ENCODE results near the gene DNAJC19.
"Not testable (repeated sequence)": the region's sequence is repeated elsewhere in the genome, so short reads cannot be mapped to it uniquely, and the experiment has no call there.

The DNAJC19 gene

GRCh38 chr3:180989291-180990163, at the start of gene DNAJC19:
Gene DNAJC19, minus strand, starts transcription at chr3:180989736. Its CDS starts 134 bp downstream, at chr3:180989602.
- DNase-seq = peak; percentile 99

- DNase-seq = no peak
Measured at GRCh38 chr3:181030948-181031347, 41.4 kb upstream of the DNAJC19 start.

DNA sequence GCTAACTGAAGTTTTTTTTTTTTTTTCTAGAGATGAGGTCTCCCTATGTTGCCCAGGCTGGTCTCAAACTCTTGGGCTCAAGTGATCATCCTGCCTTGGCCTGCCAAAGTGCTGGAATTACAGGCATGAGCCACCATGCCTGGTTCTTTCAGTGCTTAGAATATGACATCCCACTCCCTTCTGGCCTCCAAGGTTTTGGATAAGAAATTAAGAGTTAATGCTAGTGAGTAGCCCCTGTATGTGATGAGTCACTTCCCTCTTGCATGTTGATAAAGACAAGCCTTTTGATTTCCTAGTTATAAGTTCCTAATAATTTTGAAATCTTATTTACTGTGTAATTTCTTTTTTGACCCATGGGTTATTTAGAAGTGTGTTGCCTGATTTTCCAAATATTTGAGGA, 35.7 kb upstream of the DNAJC19 start:
- no peak for DNase-seq

DNA sequence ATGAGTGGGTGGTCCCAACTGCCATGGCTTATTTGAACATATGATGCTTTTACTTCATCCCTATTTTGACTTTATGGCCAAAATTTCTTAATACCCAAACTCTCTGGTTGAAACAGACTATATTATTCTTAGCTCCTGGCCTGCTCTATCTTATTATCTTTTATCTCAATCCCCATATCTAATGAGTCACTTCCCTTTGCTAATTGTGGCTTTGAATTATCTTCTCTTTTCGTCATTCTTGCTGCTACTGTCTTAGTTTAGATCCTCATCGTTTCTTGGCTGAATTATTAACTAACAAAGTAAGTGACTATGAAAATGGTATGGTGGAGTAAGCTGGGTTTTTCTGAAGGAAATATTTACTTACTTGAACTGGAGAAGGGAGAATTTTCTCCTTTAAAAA, 28.2 kb upstream of the DNAJC19 start:
- no peak for DNase-seq

- no peak for DNase-seq
Measured at GRCh38 chr3:181009225-181009624, 19.7 kb upstream of the DNAJC19 start.

DNA sequence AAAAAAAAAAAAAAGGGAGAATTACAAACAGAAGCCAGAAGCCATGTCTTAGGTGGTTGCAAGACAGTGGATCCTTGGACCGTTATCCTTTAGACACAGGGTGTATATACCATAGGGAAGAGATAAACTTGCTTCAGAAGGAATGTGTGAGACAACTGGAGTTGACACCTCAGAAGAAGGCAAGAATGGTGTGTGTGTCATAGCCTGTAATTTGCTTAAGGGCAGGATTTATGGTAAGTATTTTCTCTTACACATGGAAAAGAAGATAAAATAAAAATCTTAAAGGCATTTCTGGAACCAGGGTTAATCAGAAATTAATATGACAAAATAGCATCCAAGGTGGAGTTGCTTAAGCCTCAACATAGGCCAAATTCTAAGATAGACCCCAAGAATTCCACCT, 19.3 kb upstream of the DNAJC19 start:
- DNase-seq = no peak

- DNase-seq = no peak
Measured at GRCh38 chr3:181007262-181007661, 17.7 kb upstream of the DNAJC19 start.

DNA sequence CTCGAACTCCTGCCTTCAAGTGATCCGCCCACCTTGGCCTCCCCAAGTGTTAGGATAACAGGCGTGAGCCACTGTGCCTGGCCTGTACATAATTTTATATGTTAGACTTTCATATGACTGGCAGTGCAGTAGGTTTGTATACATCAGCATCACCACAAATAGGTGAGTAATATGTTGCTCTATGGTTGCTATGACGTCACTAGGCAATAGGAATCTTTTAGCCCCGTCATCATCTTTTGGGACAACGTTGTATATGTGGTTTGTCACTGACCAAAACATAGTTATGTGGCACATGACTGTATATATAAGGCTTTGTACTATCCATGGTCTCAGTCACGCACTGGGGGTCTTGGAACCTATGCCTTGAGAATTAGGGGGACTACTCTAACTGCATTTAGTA, 17.0 kb upstream of the DNAJC19 start:
- DNase-seq = no peak

GRCh38 chr3:181003469-181003868, 13.9 kb upstream of the DNAJC19 start:
- DNase-seq = not testable (repeated sequence)

- not testable (repeated sequence) for DNase-seq
Measured at GRCh38 chr3:181002331-181002730, 12.8 kb upstream of the DNAJC19 start.

GRCh38 chr3:180996415-180996932, 6.9 kb upstream of the DNAJC19 start:
- no peak for DNase-seq

- no peak for DNase-seq
Measured at GRCh38 chr3:180990505-180990904, 969 bp upstream of the DNAJC19 start.

DNA sequence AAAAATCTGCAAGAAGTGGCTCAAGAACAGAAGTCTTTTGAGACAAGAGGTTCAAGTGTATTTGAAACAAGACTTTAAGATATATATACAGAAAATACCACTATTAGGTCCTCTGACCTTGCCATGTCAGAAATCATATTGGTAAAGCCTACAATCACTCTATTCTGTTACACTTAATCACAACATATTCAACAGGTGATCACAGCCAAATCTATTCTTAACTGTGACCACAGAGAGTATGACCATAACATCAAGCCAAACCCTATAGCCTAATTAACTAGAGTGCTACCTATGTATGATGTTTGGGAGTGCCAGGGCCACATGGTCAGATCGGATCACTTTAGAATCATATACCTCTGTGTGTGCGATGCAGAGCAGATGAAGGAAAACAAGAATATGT, 2.2 kb downstream of the DNAJC19 start:
- DNase-seq = no peak

DNA sequence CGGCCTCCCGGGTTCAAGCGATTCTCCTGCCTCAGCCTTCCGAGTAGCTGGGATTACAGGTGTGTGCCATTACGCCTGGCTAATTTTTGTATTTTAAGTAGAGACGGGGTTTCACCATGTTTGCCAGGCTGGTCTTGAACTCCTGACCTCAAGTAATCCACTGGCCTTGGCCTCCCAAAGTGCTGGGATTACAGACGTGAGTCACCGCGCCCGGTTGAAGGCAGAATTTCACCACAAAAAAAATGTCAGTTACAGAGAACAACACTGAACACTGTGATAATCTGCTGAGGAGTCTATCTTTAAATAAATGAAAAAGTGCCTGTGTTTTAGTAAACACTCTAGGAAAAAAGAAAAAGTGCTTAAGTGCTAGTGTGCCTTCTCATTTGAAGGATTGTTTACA, 3.2 kb downstream of the DNAJC19 start:
- DNase-seq = not testable (repeated sequence)

DNA sequence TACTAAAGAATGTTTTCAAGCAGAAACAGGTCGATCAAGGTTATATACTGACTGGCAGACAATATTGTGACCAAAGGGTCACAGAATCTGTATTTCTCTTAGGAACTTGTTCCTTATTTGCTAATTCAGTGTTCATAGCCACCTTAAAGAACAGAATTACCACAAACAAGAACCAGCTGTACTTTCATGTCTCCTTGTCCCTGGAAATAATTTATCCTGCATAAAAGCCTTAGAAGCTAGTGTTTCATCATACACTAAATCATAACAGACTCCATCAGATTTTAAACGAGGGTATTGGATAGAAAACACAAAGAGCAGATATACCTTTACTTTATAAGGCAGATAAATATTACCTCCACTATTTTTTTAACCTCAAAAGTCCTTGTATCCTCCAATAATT, 6.4 kb downstream of the DNAJC19 start:
- no peak for DNase-seq

DNA sequence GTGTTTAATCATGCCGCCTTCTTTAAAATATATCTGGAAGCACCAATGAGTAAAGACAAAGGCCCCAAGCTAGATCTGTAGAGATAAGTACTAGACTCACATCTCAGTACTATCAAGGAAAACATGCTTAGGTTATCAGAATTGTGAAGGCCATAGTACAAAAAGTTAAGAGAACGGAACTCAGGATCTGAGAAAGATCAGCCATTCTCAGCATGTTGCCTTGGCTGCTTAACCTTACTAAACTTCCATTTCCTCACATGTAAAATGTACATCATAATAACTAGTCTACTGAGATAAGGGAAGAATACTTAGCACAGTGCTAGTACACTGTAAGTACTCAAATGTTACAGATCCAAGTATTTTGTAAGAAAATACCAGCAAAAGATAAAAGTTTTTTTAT, 7.6 kb downstream of the DNAJC19 start:
- no peak for DNase-seq

GRCh38 chr3:180980611-180981010, 8.9 kb downstream of the DNAJC19 start:
- no peak for DNase-seq

DNA sequence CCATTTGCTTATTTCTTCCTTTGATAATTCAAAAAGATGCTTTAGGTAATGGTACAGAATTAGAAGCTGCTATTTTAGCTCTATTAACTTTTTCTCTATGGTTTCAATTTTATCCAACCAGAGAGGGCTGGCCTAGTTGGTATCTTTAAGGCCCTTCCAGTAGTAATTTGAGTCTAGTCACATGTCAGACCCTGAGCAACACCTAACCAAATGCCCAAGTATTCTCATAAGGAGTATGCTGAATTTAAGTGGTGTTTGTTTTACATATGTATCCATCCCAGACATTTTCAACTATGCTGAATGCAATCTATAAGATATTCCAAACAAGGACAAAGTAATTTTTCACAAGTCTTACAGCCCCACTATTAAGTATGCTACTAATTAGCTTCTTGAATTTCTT, 9.6 kb downstream of the DNAJC19 start:
- no peak for DNase-seq

- no peak for DNase-seq
Measured at GRCh38 chr3:180977498-180977897, 12.0 kb downstream of the DNAJC19 start.

- no peak for DNase-seq
Measured at GRCh38 chr3:180974286-180974685, 15.2 kb downstream of the DNAJC19 start.

- DNase-seq = no peak
Measured at GRCh38 chr3:180973543-180973942, 16.0 kb downstream of the DNAJC19 start.

GRCh38 chr3:180970931-180971330, 18.6 kb downstream of the DNAJC19 start:
- DNase-seq = no peak

DNA sequence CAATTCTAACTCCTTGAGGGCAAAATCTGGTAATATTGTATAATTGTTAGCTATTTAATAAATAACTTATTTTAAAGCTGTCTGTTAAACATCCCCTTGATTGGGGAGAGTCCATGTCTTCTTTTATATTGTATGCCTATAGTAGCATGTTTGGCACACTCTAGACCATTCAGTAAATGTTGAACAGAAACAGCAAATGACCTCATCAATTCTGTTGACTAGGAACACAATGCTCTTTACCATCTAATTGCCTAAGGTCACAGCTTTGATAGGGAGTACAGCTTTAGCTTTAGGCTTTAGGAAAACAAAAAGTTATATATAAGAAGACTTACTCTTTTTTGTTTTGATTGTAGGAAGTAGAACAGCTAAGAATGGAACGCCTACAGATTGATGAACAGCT, 27.0 kb downstream of the DNAJC19 start:
- no peak for DNase-seq

DNA sequence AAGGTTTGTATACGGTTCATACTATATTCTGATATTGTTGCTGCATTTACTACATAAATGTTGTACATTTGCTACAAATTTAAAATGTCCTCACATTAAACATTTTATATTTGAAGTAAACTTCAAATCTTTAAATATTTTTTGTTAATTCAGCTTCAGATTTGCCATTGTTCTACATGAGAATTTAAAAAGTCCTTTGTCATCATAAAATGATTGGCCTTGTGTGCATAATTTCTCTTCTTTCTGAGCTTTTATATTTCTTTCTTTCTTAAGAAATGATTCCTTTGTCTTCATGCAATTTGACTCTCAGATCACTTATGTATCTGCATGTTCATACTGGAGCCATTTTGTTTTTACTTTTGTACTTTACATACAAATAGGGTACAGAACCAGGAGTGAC, 28.0 kb downstream of the DNAJC19 start:
- DNase-seq = no peak

DNA sequence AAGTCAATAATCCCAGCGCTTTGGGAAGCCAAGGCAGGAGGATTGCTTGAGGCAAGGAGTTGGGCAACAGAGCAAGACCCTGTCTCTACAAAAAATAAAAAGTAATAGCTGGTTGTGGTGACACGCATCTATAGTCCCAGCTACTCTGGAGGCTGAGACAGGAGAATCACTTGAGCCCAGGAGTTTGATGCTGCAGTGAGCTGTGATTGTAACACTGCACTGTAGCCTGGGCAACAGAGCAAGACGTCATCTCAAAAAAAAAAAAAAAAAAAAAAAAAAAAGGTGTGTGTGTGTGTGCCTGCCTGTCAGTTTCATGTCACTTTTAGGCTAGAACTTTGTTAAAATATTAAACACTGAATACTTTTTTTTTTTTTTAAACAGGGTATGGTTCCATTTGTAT, 28.4 kb downstream of the DNAJC19 start:
- no peak for DNase-seq

Data from NCI-H774 (cell line).